ENCODE measurements around the gene SORL1. TPM values are rescaled to one million over a fixed set of nuclear protein-coding genes. Genes with fewer than 3 reads are reported as not detected.

The SORL1 gene
- total and polyA plus RNA-seq, 2 donors from 2014 or later: 15.2 to 74.2 TPM

- intact Hi-C loops (cut with DNase I): no loop called here
- H3K27me3 ChIP-seq (ENCODE audit: control insufficient read depth, insufficient read depth, low read length): no peaks in the 10 kb centered on the region
- FAIRE-seq: no peak
- no peaks in the 10 kb centered on the region for H3K36me3 ChIP-seq (ENCODE audit: control insufficient read depth in 2 of 3, insufficient read depth in 3 of 3, low read length in 3 of 3)
- H3K9me3 ChIP-seq (ENCODE audit: control insufficient read depth in 2 of 3, insufficient read depth in 1 of 3, low read length in 3 of 3): no peaks in the 10 kb centered on the region
- TF ChIP-seq CTCF (IDR thresholded peaks at IDR 0.05; ENCODE audit: borderline replicate concordance, extremely low read depth, insufficient read depth): no peak
- H3K4me1 ChIP-seq (ENCODE audit: control insufficient read depth in 2 of 3, insufficient read depth in 2 of 3, low read depth in 1 of 3, low read length in 3 of 3): peaks cover 0 to 21% (median 14%) of the 10 kb centered on the region in 3 donors
- peak in 2 of 5 donors; percentile 65 to 86 for DNase-seq
- H3K27ac ChIP-seq (ENCODE audit: low read depth in 2 of 2, low read length in 2 of 2): peak overlapping the region in 1 of 2 donors; percentile 28
- H3K4me3 ChIP-seq (ENCODE audit: low read length in 3 of 3): no peak overlapping the region
- no peak overlapping the region for H3K9ac ChIP-seq (ENCODE audit: low read length in 3 of 3)
Observed at GRCh38 chr11:121464352-121464946, 12.3 kb downstream of the SORL1 start.

GRCh38 chr11:121465709-121466062 lies 13.6 kb downstream of the SORL1 start:
- FAIRE-seq: no peak
- H3K27ac ChIP-seq (ENCODE audit: low read depth in 2 of 2, low read length in 2 of 2): peak overlapping the region; percentile 56 to 71
- intact Hi-C loops (cut with DNase I): no loop called here
- no peak overlapping the region for H3K4me3 ChIP-seq (ENCODE audit: low read length in 3 of 3)
- no peaks in the 10 kb centered on the region for H3K27me3 ChIP-seq (ENCODE audit: control insufficient read depth, insufficient read depth, low read length)
- peaks cover 0 to 19% (median 14%) of the 10 kb centered on the region in 3 donors for H3K4me1 ChIP-seq (ENCODE audit: control insufficient read depth in 2 of 3, insufficient read depth in 2 of 3, low read depth in 1 of 3, low read length in 3 of 3)
- TF ChIP-seq CTCF (IDR thresholded peaks at IDR 0.05; ENCODE audit: borderline replicate concordance, extremely low read depth, insufficient read depth): no peak
- no peaks in the 10 kb centered on the region for H3K36me3 ChIP-seq (ENCODE audit: control insufficient read depth in 2 of 3, insufficient read depth in 3 of 3, low read length in 3 of 3)
- H3K9ac ChIP-seq (ENCODE audit: low read length in 3 of 3): no peak overlapping the region
- no peaks in the 10 kb centered on the region for H3K9me3 ChIP-seq (ENCODE audit: control insufficient read depth in 2 of 3, insufficient read depth in 1 of 3, low read length in 3 of 3)
- no peak for DNase-seq

- H3K4me3 ChIP-seq (ENCODE audit: low read length in 3 of 3): no peak overlapping the region
- no peak for FAIRE-seq
- intact Hi-C loops (cut with DNase I): no loop called here
- no peaks in the 10 kb centered on the region for H3K36me3 ChIP-seq (ENCODE audit: control insufficient read depth in 2 of 3, insufficient read depth in 3 of 3, low read length in 3 of 3)
- peak; percentile 87 to 97 (median 91) for DNase-seq
- H3K27ac ChIP-seq (ENCODE audit: low read depth in 2 of 2, low read length in 2 of 2): peak overlapping the region; percentile 56 to 71
- peaks cover 0 to 18% (median 14%) of the 10 kb centered on the region in 3 donors for H3K4me1 ChIP-seq (ENCODE audit: control insufficient read depth in 2 of 3, insufficient read depth in 2 of 3, low read depth in 1 of 3, low read length in 3 of 3)
- no peaks in the 10 kb centered on the region for H3K27me3 ChIP-seq (ENCODE audit: control insufficient read depth, insufficient read depth, low read length)
- no peak overlapping the region for H3K9ac ChIP-seq (ENCODE audit: low read length in 3 of 3)
- TF ChIP-seq CTCF (IDR thresholded peaks at IDR 0.05; ENCODE audit: borderline replicate concordance, extremely low read depth, insufficient read depth): no peak
- no peaks in the 10 kb centered on the region for H3K9me3 ChIP-seq (ENCODE audit: control insufficient read depth in 2 of 3, insufficient read depth in 1 of 3, low read length in 3 of 3)
Observed at GRCh38 chr11:121466063-121466794, 14.1 kb downstream of the SORL1 start.
